Tibial nerve (tissue), 3 donors: Measurements from ENCODE around the gene JAKMIP1.

Source experiments
- POLR2A ChIP-seq, 2 donors: fragments of 450-650 bp; IDR thresholded peaks; one replicate each; pipeline ENCODE4 v1.6.1; 2017; ENCODE audit warnings: antibody characterized with exemption in 2 of 2, mild to moderate bottlenecking in 2 of 2, moderate library complexity in 2 of 2
- TF ChIP-seq, protein P1 (sequence below), 5 experiments: fragments of 200-600 bp in 3 of 5; fragments of 450-650 bp in 2 of 5; sonication (generic) in 3 of 5; IDR thresholded peaks; one replicate each; pipeline ENCODE4 v1.5.1; 2016 to 2019; ENCODE audit warnings: antibody characterized with exemption in 5 of 5, mild to moderate bottlenecking in 3 of 5, moderate library complexity in 2 of 5

DNA sequence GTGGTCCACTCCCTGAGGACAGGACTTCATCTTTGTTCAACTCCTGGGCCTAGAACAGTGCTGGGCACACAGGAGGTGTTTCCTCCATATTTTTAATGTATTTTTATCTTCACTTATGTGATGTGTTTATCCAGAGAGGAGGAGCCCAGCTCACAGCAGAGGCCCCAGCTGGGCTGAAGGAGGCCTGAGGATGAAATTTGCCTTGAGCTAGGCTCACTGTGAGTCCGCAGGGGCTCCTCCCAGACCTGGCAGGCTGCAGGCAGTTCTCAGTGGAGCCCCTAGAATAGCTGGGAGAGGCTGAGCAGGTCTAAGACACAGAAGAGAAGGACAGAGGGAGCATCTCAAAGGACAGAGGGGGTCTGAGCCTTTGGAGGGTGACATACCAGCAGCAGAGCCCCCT lies 208.9 kb downstream of the JAKMIP1 start:
- TF ChIP-seq POLR2A (IDR thresholded peaks at IDR 0.05): no peak
- TF ChIP-seq, protein P1, sequence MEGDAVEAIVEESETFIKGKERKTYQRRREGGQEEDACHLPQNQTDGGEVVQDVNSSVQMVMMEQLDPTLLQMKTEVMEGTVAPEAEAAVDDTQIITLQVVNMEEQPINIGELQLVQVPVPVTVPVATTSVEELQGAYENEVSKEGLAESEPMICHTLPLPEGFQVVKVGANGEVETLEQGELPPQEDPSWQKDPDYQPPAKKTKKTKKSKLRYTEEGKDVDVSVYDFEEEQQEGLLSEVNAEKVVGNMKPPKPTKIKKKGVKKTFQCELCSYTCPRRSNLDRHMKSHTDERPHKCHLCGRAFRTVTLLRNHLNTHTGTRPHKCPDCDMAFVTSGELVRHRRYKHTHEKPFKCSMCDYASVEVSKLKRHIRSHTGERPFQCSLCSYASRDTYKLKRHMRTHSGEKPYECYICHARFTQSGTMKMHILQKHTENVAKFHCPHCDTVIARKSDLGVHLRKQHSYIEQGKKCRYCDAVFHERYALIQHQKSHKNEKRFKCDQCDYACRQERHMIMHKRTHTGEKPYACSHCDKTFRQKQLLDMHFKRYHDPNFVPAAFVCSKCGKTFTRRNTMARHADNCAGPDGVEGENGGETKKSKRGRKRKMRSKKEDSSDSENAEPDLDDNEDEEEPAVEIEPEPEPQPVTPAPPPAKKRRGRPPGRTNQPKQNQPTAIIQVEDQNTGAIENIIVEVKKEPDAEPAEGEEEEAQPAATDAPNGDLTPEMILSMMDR (IDR thresholded peaks at IDR 0.05): no peak
